ENCODE results near the gene PDGFB. TPM values are rescaled to one million over a fixed set of nuclear protein-coding genes. Genes with fewer than 3 reads are reported as not detected.

The PDGFB gene
- total RNA-seq, 1 donor from 2014 or later, result 0.44 TPM

GRCh38 chr22:39237318-39238100 lies 7.3 kb downstream of the PDGFB start:
- Mint-ChIP-seq H3K4me1 (ENCODE audit: low read depth, unreplicated experiment) (peaks cover 13% of the 10 kb centered on the region), H3K9me3 (ENCODE audit: unreplicated experiment) (peaks cover 7% of the 10 kb centered on the region), H3K4me3 (ENCODE audit: unreplicated experiment) (no peak overlapping the region), H3K27me3 (ENCODE audit: unreplicated experiment) (peaks cover 7% of the 10 kb centered on the region), H3K27ac (ENCODE audit: unreplicated experiment) (no peak overlapping the region), H3K36me3 (ENCODE audit: unreplicated experiment) (no peaks in the 10 kb centered on the region)
- no peak for TF ChIP-seq CTCF (IDR thresholded peaks at IDR 0.05; ENCODE audit: partially characterized antibody, unreplicated experiment)
- no peak for DNase-seq

- Mint-ChIP-seq H3K4me3 (ENCODE audit: unreplicated experiment) (peak overlapping the region; percentile 28), H3K4me1 (ENCODE audit: low read depth, unreplicated experiment) (peaks cover 12% of the 10 kb centered on the region), H3K27me3 (ENCODE audit: unreplicated experiment) (peaks cover 5% of the 10 kb centered on the region)
These were observed 8.2 kb downstream of the PDGFB start for GRCh38 chr22:39236321-39237317.

GRCh38 chr22:39234867-39235687 lies 9.7 kb downstream of the PDGFB start:
- Mint-ChIP-seq H3K27ac (ENCODE audit: unreplicated experiment) (no peak overlapping the region), H3K36me3 (ENCODE audit: unreplicated experiment) (no peaks in the 10 kb centered on the region), H3K4me3 (ENCODE audit: unreplicated experiment) (no peak overlapping the region), H3K9me3 (ENCODE audit: unreplicated experiment) (no peaks in the 10 kb centered on the region), H3K27me3 (ENCODE audit: unreplicated experiment) (no peaks in the 10 kb centered on the region), H3K4me1 (ENCODE audit: low read depth, unreplicated experiment) (peaks cover 10% of the 10 kb centered on the region)
- no peak for TF ChIP-seq CTCF (IDR thresholded peaks at IDR 0.05; ENCODE audit: partially characterized antibody, unreplicated experiment)
- DNase-seq, result no peak

More at GRCh38 chr22:39236321-39237317, 8.2 kb downstream of the PDGFB start:
- no peak for DNase-seq
- no peak overlapping the region for H3K27ac Mint-ChIP-seq (ENCODE audit: unreplicated experiment)
- H3K36me3 Mint-ChIP-seq (ENCODE audit: unreplicated experiment), result no peaks in the 10 kb centered on the region
- peaks cover 5% of the 10 kb centered on the region for H3K9me3 Mint-ChIP-seq (ENCODE audit: unreplicated experiment)
- TF ChIP-seq CTCF (IDR thresholded peaks at IDR 0.05; ENCODE audit: partially characterized antibody, unreplicated experiment), result no peak

GRCh38 chr22:39234472-39234787 lies 10.4 kb downstream of the PDGFB start:
- Mint-ChIP-seq H3K27ac (ENCODE audit: unreplicated experiment) (no peak overlapping the region), H3K4me1 (ENCODE audit: low read depth, unreplicated experiment) (peaks cover 10% of the 10 kb centered on the region), H3K27me3 (ENCODE audit: unreplicated experiment) (peaks cover 1% of the 10 kb centered on the region), H3K9me3 (ENCODE audit: unreplicated experiment) (no peaks in the 10 kb centered on the region), H3K4me3 (ENCODE audit: unreplicated experiment) (no peak overlapping the region), H3K36me3 (ENCODE audit: unreplicated experiment) (no peaks in the 10 kb centered on the region)
- TF ChIP-seq CTCF (IDR thresholded peaks at IDR 0.05; ENCODE audit: partially characterized antibody, unreplicated experiment), result no peak
- no peak for DNase-seq

Data from glutamatergic neuron (in vitro differentiated cells).